Pulmonary artery endothelial cell (primary cell): ENCODE results near the gene KAZN. TPM values are rescaled to one million over a fixed set of nuclear protein-coding genes. Genes with fewer than 3 reads are reported as not detected.

Experiments
- DNase-seq: peaks from one replicate; pipeline ENCODE4 v3.0.0-alpha.2; 2011; ENCODE audit warnings: low read depth, low spot score
- total RNA-seq: library from RNA; depleted of rRNA; stranded (reverse); fragments of >200 nt; gene quantifications from 2 replicates; pipeline ENCODE4 v1.2.3, GENCODE V29; 2014

KAZN gene
- total RNA-seq, 1 donor from 2014 or later: 0.73 TPM

GRCh38 chr1:14881775-14882672, 283.5 kb downstream of the KAZN start:
- no peak for DNase-seq

DNA sequence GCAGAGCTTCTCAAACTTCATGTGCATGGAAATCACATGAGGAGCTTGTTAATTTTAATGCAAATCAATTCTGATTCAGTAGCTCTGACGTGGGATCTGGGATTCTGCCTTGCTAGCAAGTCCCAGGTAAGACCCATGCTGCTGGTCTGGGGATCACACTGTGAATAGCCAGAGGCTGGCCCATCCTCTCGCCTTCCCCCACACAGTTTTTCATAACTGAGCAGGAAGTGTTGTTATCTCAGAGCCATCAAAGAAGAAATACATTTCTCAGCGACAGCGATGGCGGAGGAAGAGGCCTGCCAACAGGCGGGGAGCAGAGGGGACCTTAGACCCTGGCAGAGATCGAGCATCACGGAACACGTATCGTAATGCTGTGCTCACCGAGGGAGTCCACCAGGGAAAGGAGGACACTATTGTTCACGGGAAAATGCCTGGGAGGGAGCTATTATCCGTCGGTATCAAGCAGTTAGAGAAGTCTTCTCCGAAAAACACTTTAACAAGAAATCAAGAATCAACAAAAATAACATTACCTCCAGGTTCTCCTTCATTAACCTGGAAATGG, 286.2 kb downstream of the KAZN start:
- DNase-seq: no peak

DNA sequence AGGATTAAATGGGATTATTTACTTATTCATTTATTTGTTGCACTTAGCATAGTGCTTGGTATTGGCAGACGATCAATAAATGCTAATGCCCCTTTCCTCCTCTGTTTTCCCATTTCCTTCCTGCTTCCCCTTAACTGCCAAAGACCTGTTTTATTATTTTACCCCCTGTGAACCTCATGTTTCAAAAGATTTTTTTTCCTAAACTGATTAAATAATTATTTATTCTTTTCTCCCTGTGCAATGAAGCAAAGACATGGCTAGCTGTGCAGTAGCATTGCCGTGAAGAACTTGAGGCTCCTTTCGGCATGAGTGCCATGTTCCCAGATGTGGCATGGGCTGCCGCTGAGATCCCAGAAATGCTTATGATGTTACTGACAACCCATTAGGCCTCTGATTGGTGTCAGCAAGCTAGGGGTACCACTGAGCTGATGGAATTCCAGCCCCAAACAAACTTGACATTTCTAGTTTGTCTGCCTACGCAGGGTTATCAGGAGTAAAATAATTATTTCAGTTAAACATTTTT, 288.6 kb downstream of the KAZN start:
- no peak for DNase-seq

DNA sequence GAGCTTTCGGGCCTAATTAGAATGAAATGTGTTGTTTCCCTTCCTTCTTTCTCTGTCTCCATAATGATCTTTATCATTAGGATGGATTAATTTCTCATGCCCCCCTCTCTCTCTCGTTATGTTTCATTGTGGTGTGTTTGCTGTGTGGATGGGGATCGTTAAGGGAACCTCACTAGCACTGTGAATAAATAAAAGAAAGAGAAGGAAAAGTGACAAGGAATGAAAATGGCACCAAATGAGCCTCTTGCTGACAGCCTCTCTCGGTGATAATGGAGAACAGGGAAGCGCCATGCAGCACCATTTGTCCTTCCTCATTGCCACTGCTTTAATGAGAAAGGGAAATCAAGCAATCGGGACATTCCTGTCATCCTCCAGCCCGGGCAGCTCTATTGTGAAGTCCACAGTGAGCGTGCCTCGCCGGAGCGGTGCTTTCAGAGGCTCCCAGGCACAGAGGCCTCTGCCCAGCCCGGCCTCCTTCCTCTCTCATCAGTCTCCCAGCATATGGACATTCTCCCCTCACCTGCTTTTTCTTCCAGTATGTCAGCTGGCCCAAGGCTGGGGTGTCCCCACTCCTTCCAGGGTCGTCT, 289.4 kb downstream of the KAZN start:
- no peak for DNase-seq

DNA sequence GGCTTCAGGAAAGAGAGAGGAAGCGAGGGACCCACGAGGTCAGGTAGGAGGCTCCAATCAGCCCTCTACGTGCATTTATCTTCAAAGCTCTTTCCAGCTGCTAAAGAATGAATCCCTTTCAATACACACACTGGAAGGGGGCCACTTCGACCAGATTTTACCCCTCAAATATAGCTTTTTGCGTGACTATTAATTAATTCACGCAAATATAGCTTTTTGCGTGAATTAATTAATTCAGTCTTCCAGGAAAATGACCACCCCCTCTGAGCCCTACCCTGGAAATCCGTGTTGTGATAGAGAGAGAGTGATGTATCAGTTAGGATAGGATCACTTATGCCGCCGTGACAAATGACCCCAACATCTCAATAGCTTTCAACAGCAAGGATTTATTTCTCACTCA, 289.9 kb downstream of the KAZN start:
- no peak for DNase-seq

DNA sequence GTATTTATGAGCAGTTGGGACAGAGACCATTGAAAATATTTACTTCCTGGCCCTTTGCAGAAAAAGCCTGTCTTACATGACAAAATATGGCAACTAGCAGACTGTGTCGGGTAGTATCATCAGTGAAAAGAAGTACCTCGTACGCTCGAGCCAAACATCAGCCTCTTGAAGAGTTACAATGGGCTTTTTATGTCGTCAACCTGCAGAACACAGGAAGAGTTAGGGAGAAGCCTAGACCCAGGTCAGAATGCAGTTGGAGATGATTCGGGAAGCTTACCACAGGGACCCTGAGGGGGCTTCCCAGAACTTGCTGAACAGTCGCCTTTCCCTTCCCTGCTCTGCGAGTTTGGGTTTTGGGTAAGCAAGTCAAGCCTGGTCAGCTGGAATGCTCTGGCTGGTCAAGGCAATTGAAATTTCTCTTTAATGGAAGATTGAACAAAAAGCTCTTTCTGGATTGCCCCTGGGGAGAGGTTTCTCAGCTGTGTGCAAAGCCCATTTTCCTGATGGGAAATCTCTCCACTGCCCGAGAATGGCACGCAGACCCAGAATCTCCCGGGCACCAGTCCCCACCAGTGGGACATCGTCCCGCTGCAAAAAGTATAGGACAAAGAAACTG, 291.4 kb downstream of the KAZN start:
- DNase-seq: no peak

- DNase-seq: no peak
These were observed 293.5 kb downstream of the KAZN start for GRCh38 chr1:14891991-14892390.

GRCh38 chr1:14894811-14895560, 296.5 kb downstream of the KAZN start:
- no peak for DNase-seq

GRCh38 chr1:14895727-14896126, 297.2 kb downstream of the KAZN start:
- DNase-seq: no peak

- DNase-seq: no peak
These were observed 298.0 kb downstream of the KAZN start for GRCh38 chr1:14896381-14897079.

DNA sequence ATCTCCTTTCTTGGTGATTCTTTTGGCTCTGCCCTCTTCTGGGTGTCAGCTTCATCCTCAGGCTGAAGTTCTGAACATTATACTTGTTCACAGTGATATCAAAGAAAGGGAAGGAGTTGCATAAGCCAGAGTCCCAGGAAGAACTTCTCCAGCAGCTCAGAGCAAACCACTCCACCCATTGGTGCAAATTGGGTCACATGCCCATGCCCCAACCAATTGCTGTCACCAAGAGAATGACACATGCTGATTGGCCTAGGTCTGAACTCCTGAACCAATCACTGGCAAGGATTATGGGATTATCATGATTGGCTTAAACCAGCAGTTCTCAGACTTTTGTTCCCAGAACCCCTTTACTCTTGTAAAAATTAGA, 298.6 kb downstream of the KAZN start:
- no peak for DNase-seq

GRCh38 chr1:14897547-14897946, 299.1 kb downstream of the KAZN start:
- no peak for DNase-seq

DNA sequence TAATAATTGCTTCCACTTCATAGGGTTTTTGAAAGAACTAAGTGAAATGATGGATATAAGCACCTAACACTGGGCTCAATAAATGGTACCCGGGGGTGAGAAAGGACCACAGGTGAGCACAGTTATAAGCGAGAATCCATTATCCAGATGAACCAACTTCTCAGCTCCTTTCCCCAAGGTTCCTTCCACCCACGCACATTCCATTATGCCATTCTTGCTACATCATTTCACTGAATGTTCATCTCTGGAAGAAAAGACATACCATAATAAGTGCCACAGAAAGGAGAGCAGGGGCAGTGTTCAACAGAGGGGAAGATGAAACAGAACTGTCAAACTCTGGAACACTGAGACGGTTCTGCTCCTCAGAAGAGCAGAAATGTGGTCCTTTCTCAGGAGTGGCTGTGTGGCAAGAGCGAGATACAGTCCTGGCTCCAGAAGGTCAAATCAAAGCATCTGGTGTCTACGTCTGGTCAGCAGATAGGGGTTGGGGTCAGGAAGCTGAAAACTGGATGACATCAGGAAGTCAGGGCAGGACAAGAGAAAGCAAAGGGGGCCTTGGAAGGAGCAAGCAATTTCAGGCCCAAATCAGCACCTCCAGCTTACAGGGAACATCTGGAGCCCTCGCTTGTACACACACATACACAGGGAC, 299.6 kb downstream of the KAZN start:
- no peak for DNase-seq

- DNase-seq: no peak
These were observed 301.2 kb downstream of the KAZN start for GRCh38 chr1:14899686-14900085.

DNA sequence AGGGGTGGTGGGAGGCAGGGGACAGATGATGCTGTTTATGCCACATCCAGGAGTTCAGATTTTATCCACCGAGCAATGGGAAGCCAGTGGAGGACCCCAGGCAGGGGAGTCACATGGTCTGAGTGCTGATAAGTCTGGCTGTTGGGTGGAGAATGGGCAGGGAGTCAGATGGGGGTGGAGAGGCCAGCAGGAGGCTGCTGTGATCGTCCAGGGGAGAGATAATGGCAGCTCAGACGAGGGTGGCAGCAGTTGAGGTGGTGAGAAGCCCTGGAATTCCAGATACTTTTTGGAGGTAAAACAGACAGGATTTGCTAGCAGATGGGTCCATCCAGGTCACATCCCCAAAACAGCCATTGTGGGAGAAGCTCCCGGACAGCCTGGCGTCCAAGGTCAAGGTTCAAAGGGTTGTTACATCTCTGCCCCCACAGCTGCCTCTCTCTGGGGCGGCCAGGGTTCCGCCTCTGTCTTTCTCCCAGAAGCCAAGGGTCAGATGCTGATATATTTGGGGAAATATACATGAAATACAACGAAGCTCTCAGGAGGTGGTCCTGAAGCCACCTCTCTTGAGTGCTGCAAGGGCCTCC, 303.0 kb downstream of the KAZN start:
- DNase-seq: no peak

- DNase-seq: no peak
These were observed 305.4 kb downstream of the KAZN start for GRCh38 chr1:14903922-14904321.

DNA sequence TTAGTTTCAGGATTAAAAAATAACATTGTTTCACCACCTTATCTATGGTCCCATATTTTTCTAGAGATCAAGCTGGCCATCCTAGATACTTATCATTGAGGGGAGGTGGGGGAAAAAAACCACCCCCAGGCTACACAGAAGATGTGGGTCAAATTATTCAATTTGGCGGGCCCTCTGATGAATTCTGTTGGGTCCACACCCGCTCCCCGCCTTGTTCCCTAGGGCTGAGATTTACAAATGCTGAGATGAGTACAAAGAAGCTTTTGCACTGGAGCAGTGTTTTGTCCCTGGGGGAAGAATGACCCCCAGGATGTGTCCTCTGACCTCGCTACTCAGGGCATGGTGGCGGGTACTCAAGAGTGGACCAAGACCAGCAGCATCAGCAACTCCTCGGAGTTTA, 308.2 kb downstream of the KAZN start:
- no peak for DNase-seq

DNA sequence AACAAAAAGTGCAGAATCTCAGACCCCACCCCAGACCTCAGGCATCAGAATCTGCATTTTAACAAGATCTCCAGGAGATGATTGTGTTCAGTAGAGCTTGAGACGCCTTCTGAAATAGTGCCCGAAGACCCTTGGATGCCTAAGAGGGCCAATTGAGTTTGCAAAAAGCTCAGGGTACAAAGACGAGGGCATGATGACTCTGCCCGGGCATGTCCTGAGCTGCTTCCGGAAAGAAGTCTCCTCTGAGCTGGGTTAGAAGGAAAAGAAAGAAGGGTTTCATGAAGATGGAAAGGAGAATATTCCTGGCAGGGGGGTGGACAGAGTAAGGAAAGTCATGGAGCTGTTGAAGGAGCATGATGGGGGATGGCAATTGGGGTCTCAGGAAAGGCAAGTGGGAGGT, 308.9 kb downstream of the KAZN start:
- no peak for DNase-seq

DNA sequence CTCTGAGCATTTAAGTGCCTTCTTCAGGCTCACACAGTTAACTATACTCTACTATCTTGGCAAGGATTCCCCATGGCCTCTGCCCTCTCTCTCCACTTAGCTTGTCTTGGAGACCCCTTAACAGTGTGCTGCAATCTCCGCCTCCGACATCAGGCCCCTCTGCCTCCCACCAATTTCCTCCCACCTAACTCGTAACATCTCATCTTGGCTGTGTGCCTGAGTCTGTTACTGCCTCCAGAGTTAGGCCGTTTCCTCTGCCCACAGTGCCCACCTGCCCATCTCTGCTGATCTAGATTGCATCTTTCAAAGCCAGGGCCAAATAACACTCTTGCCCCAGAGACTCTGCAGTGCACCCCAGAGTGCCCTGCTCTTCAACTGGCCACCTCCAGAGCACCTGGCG, 310.8 kb downstream of the KAZN start:
- no peak for DNase-seq

- DNase-seq: no peak
These were observed 311.5 kb downstream of the KAZN start for GRCh38 chr1:14909920-14910460.
